NK-92 (cell line): Measurements from ENCODE around the gene GP5.

ENCODE experiments used
- DNase-seq: peaks from one replicate; lab custom pipeline; 2025; ENCODE audit not compliant: unreplicated experiment; lab: John Stamatoyannopoulos, UW

Gene GP5

DNA sequence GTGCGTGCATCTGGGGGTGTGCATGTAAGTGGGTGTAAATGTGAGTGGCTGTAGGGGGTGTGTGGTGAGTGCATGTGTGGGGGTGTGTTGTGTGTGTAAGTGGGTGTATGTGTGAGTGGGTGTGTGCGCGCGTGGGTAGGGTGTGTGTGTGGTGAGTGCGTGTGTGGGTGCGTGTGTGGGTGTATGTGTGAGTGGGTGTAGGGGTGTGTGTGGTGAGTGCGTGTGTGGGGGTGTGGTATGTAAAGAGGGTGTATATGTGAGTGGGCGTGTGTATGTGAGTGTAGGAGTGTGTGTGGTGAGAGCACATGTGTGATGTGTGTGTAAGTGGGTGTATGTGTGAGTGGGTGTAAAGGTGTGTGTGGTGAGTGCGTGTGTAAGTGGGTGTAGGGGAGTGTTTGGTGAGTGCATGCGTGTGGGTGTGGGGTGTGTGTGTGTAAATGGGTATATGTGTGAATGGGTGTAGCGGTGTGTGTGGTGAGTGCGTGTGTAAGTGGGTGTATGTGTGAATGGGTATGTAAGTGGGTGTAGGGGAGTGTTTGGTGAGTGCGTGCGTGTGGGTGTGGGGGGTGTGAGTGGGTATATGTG is 47.0 kb downstream of the GP5 start:
- no peak for DNase-seq

GRCh38 chr3:194351080-194351672 is 47.9 kb downstream of the GP5 start, which contains the start of gene CPN2:
CPN2 (minus strand) TSS chr3:194351328; CDS start chr3:194342702, 8,626 bp downstream.
- no peak for DNase-seq

GRCh38 chr3:194350726-194351071 is 48.4 kb downstream of the GP5 start:
- DNase-seq, result no peak

GRCh38 chr3:194348354-194348753 is 50.7 kb downstream of the GP5 start:
- no peak for DNase-seq

- DNase-seq, result no peak
Measured at GRCh38 chr3:194346621-194347020, 52.4 kb downstream of the GP5 start.

DNA sequence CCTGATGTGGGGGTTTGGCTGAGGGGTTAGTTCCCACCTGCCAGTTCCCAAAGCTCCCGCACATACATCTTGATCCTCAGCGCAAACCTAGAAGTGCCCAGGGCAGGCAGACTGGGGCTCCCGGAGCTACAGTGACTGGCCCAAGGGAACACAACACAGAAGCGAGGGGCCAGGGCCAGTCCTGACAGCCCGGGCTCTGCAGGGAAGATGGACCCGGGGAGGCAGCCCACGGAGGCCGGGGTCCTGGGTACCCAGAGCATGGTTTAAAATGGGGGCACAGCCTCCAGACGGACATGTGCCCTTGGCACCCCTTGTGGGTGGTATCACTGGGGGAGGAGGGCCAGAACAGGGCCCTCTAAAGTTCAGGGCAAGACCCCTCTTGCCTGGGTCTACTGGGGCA is 53.0 kb downstream of the GP5 start:
- no peak for DNase-seq
